Mesothelial cell of epicardium (in vitro differentiated cells): ENCODE results near the gene STX3. TPM values are rescaled to one million over a fixed set of nuclear protein-coding genes. Genes with fewer than 3 reads are reported as not detected.

Experiments
- DNase-seq, 2 experiments: peaks; one replicate each; pipeline ENCODE4 v3.0.0; 2021; ENCODE audit warnings: low spot score in 2 of 2; ENCODE audit not compliant: unreplicated experiment in 2 of 2
- H3K27ac Mint-ChIP-seq: 2 replicates; pipeline ENCODE4 v1.8.0; 2021; ENCODE audit warnings: mixed read lengths
- H3K27me3 Mint-ChIP-seq: 2 replicates; pipeline ENCODE4 v1.8.0; 2021; ENCODE audit warnings: low read depth, mixed read lengths
- H3K36me3 Mint-ChIP-seq: 2 replicates; pipeline ENCODE4 v1.8.0; 2021; ENCODE audit warnings: mixed read lengths
- H3K4me1 Mint-ChIP-seq: 2 replicates; pipeline ENCODE4 v1.8.0; 2021; ENCODE audit warnings: mixed read lengths
- H3K4me3 Mint-ChIP-seq: 2 replicates; pipeline ENCODE4 v1.8.0; 2021; ENCODE audit warnings: mild to moderate bottlenecking, moderate library complexity, mixed read lengths
- H3K9me3 Mint-ChIP-seq: 2 replicates; pipeline ENCODE4 v1.8.0; 2021; ENCODE audit warnings: mixed read lengths
- CTCF ChIP-seq: fragments of 200-600 bp; sonication (generic); IDR thresholded peaks from one replicate; pipeline ENCODE4 v1.5.0; 2021; ENCODE audit warnings: antibody characterized with exemption; ENCODE audit not compliant: unreplicated experiment
- total RNA-seq: library from RNA; stranded (reverse); gene quantifications from 3 replicates; pipeline ENCODE4 v1.2.1, GENCODE V29; 2021

The STX3 gene
- total RNA-seq, 1 donor from 2014 or later, result 24.2 TPM

GRCh38 chr11:59854871-59855270 lies 99.7 kb downstream of the STX3 start:
- H3K27me3 Mint-ChIP-seq, result no peaks in the 10 kb centered on the region
- H3K27ac Mint-ChIP-seq, result no peak overlapping the region
- no peak for TF ChIP-seq CTCF
- no peaks in the 10 kb centered on the region for H3K36me3 Mint-ChIP-seq
- peaks cover 3% of the 10 kb centered on the region for H3K9me3 Mint-ChIP-seq
- H3K4me1 Mint-ChIP-seq, result no peaks in the 10 kb centered on the region
- DNase-seq, result no peak
- H3K4me3 Mint-ChIP-seq, result no peak overlapping the region

Other genes with a start within 250 kb of the STX3 start
- not detected in 3 replicates for gene OR4D9, start 243.8 kb upstream of the STX3 start, total RNA-seq
- gene OSBP, start 139.6 kb upstream of the STX3 start, total RNA-seq, result 45.0 to 47.6 TPM (median 46.8 TPM) in 3 replicates
- gene PATL1, start 86.3 kb upstream of the STX3 start, total RNA-seq, result 30.6 to 32.0 TPM (median 31.6 TPM) in 3 replicates
- not detected in 3 replicates for gene OR10V1, start 41.5 kb upstream of the STX3 start, total RNA-seq
- gene MRPL16, start 55.4 kb downstream of the STX3 start, total RNA-seq, result 34.3 to 42.3 TPM (median 37.2 TPM) in 3 replicates
- gene CBLIF, start 90.1 kb downstream of the STX3 start, total RNA-seq, result not detected in 3 replicates
- gene TCN1, start 111.1 kb downstream of the STX3 start, total RNA-seq, result not detected in 3 replicates
- gene OOSP3, start 123.4 kb downstream of the STX3 start, total RNA-seq, result not detected in 3 replicates
- gene OOSP1, start 183.1 kb downstream of the STX3 start, total RNA-seq, result not detected in 3 replicates
- not detected in 3 replicates for gene OOSP4A, start 208.7 kb downstream of the STX3 start, total RNA-seq